Kidney (tissue), 14 donors: ENCODE data around the gene TMEM258. TPM values are rescaled to one million over a fixed set of nuclear protein-coding genes. Genes with fewer than 3 reads are reported as not detected.

Source experiments
- DNase-seq, 5 donors: peaks; one replicate each; pipeline ENCODE4 v3.0.0-alpha.2; 2013 to 2020
- FAIRE-seq: peaks from 2 replicates; lab custom pipeline; 2012; peaks lifted over from hg19 to GRCh38; lab: Jason Lieb, UNC
- H3K27ac ChIP-seq, 2 donors: one replicate each; pipeline ENCODE4 v1.7.0; 2013; ENCODE audit warnings: low read depth in 2 of 2, low read length in 2 of 2, inconsistent platforms in 1 of 2
- H3K27me3 ChIP-seq: one replicate; pipeline ENCODE4 v1.7.1; 2013; ENCODE audit warnings: low read length, inconsistent platforms; ENCODE audit not compliant: control insufficient read depth, insufficient read depth
- H3K36me3 ChIP-seq, 3 donors: one replicate each; pipeline versions ENCODE4 v1.7.0 to v1.7.1; 2013; ENCODE audit warnings: low read length in 3 of 3, control low read depth in 1 of 3, inconsistent platforms in 1 of 3; ENCODE audit not compliant: insufficient read depth in 3 of 3, control insufficient read depth in 2 of 3
- H3K4me1 ChIP-seq, 3 donors: one replicate each; pipeline versions ENCODE4 v1.7.0 to v1.7.1; 2013; ENCODE audit warnings: low read length in 3 of 3, inconsistent platforms in 1 of 3, low read depth in 1 of 3; ENCODE audit not compliant: control insufficient read depth in 2 of 3, insufficient read depth in 2 of 3
- H3K4me3 ChIP-seq, 3 donors: one replicate each; pipeline versions ENCODE4 v1.7.0 to v1.8.1; 2013; ENCODE audit warnings: low read length in 3 of 3, control low read depth in 1 of 3, inconsistent platforms in 1 of 3
- H3K9ac ChIP-seq, 3 donors: one replicate each; pipeline versions ENCODE4 v1.7.0 to v1.7.1; 2013; ENCODE audit warnings: low read length in 3 of 3, control low read depth in 1 of 3, inconsistent platforms in 1 of 3
- H3K9me3 ChIP-seq, 3 donors: one replicate each; pipeline versions ENCODE4 v1.7.0 to v1.7.1; 2013; ENCODE audit warnings: low read length in 3 of 3, control low read depth in 1 of 3, inconsistent platforms in 1 of 3; ENCODE audit not compliant: control insufficient read depth in 2 of 3, insufficient read depth in 1 of 3
- CTCF ChIP-seq: IDR thresholded peaks from 3 replicates; pipeline ENCODE4 v1.5.1; 2012; ENCODE audit warnings: mild to moderate bottlenecking, moderate library complexity, borderline replicate concordance; ENCODE audit not compliant: insufficient read depth; ENCODE audit errors: extremely low read depth
- intact Hi-C: fragments of 100-400 bp; cut with DNase I; formaldehyde crosslinking; loops from one replicate; pipeline ENCODE4 v1.11.1; 2022
- polyA plus RNA-seq: library from polyadenylated mRNA; stranded (reverse); fragments of 350-450 nt; fragmentation: Illumina TruSeq; extraction: RNeasy Lipid Tissue Mini Kit (QIAGEN cat#74804); gene quantifications from one replicate; pipeline ENCODE4 v1.2.3, GENCODE V29; 2014; ENCODE audit warnings: low read depth, low replicate concordance; ENCODE audit not compliant: insufficient read depth
- total RNA-seq: library from RNA; stranded (reverse); fragmentation: NEBNext Ultra II Directional; extraction: Animal tissue kit (Norgen Biotek cat#: 25700); gene quantifications from one replicate; pipeline ENCODE4 v1.2.1, GENCODE V29; 2021
- donor health status: control.
- donor health status: control.
- donor health status: control.
- donor health status: control.
- donor health status: control.
- donor health status: DM: yes; HTN: yes; CAD: no.
- donor health status: Normal renal cell carcinoma (clear cell type).

TMEM258 gene
- total and polyA plus RNA-seq, 2 donors from 2014 or later = 92.1 to 228 TPM

GRCh38 chr11:61776561-61777075, 15.8 kb downstream of the TMEM258 start:
- peaks cover 0 to 8% (median 0%) of the 10 kb centered on the region in 3 donors for H3K4me1 ChIP-seq
- H3K27me3 ChIP-seq = no peaks in the 10 kb centered on the region
- intact Hi-C loops = no loop called here
- H3K36me3 ChIP-seq = no peaks in the 10 kb centered on the region
- H3K4me3 ChIP-seq = no peak overlapping the region
- TF ChIP-seq CTCF = peak; percentile 46
- no peaks in the 10 kb centered on the region for H3K9me3 ChIP-seq
- DNase-seq (peak; percentile 60 to 85 (median 65)), FAIRE-seq (no peak)
- peak overlapping the region in 1 of 3 donors; percentile 55 for H3K9ac ChIP-seq
- H3K27ac ChIP-seq = peak overlapping the region; percentile 54 to 60

- peaks cover 0 to 9% (median 0%) of the 10 kb centered on the region in 3 donors for H3K4me1 ChIP-seq
- DNase-seq = peak in 2 of 5 donors; percentile 75 to 76
Measured at GRCh38 chr11:61775606-61776554, 16.5 kb downstream of the TMEM258 start.

GRCh38 chr11:61775106-61775505, 17.3 kb downstream of the TMEM258 start:
- H3K27me3 ChIP-seq = no peaks in the 10 kb centered on the region
- no peaks in the 10 kb centered on the region for H3K36me3 ChIP-seq
- H3K9ac ChIP-seq = no peak overlapping the region
- H3K27ac ChIP-seq = no peak overlapping the region
- DNase-seq (no peak), FAIRE-seq (no peak)
- no peaks in the 10 kb centered on the region for H3K9me3 ChIP-seq
- H3K4me3 ChIP-seq = no peak overlapping the region
- no peak for TF ChIP-seq CTCF
- intact Hi-C loops = no loop called here
- peaks cover 0 to 9% (median 0%) of the 10 kb centered on the region in 3 donors for H3K4me1 ChIP-seq

More at GRCh38 chr11:61775606-61776554, 16.5 kb downstream of the TMEM258 start:
- H3K36me3 ChIP-seq = no peaks in the 10 kb centered on the region
- no peak for TF ChIP-seq CTCF
- intact Hi-C loops = no loop called here
- H3K27me3 ChIP-seq = no peaks in the 10 kb centered on the region
- no peak overlapping the region for H3K27ac ChIP-seq
- no peak for FAIRE-seq
- no peak overlapping the region for H3K9ac ChIP-seq
- H3K4me3 ChIP-seq = no peak overlapping the region
- H3K9me3 ChIP-seq = no peaks in the 10 kb centered on the region
